GM23338 (cell line): ENCODE measurements around the gene LEKR1. TPM values are rescaled to one million over a fixed set of nuclear protein-coding genes. Genes with fewer than 3 reads are reported as not detected.

Experiments used
- ATAC-seq: fragments of 200-7000 bp; cut with Tn5 transposase; 3 replicates; pipeline ENCODE4 v1.9.1; 2020
- DNase-seq: peaks from one replicate; pipeline ENCODE4 v3.0.0-alpha.2; 2015; ENCODE audit warnings: low spot score
- H2AFZ ChIP-seq: fragments of 200-600 bp; sonication (generic); 2 replicates; pipeline ENCODE4 v1.8.0; 2016; ENCODE audit warnings: antibody characterized with exemption, mild to moderate bottlenecking, moderate library complexity
- H3F3A ChIP-seq: fragments of 200-600 bp; sonication (generic); replicated peaks from 2 replicates; pipeline ENCODE4 v1.8.0; 2017; ENCODE audit warnings: antibody characterized with exemption, mixed run types, low read depth
- H3K27ac ChIP-seq: fragments of 200-600 bp; sonication (generic); 2 replicates; pipeline ENCODE4 v1.6.1; 2016; ENCODE audit warnings: low read depth
- H3K27me3 ChIP-seq: fragments of 200-600 bp; sonication (generic); 2 replicates; pipeline ENCODE4 v1.8.0; 2016; ENCODE audit warnings: mild to moderate bottlenecking, mixed run types, moderate library complexity; ENCODE audit not compliant: insufficient read depth
- H3K36me3 ChIP-seq: fragments of 200-600 bp; sonication (generic); 2 replicates; pipeline ENCODE4 v1.8.0; 2016; ENCODE audit warnings: mild to moderate bottlenecking; ENCODE audit not compliant: insufficient read depth
- H3K4me1 ChIP-seq: fragments of 200-600 bp; sonication (generic); 2 replicates; pipeline ENCODE4 v1.8.0; 2016; ENCODE audit warnings: mild to moderate bottlenecking, moderate library complexity; ENCODE audit not compliant: insufficient read depth
- H3K4me2 ChIP-seq: fragments of 200-600 bp; sonication (generic); 2 replicates; pipeline ENCODE4 v1.7.1; 2017; ENCODE audit warnings: mixed run types
- H3K4me3 ChIP-seq: fragments of 200-600 bp; sonication (generic); 2 replicates; pipeline ENCODE4 v1.6.1; 2016; ENCODE audit warnings: mixed run types
- H3K79me2 ChIP-seq: fragments of 200-600 bp; sonication (generic); replicated peaks from 2 replicates; pipeline ENCODE4 v1.8.0; 2017; ENCODE audit warnings: mild to moderate bottlenecking; ENCODE audit not compliant: insufficient read depth
- H3K9me2 ChIP-seq: fragments of 200-600 bp; sonication (generic); 2 replicates; pipeline ENCODE4 v1.8.0; 2017; ENCODE audit not compliant: insufficient read depth
- H4K20me1 ChIP-seq: fragments of 200-600 bp; sonication (generic); replicated peaks from 2 replicates; pipeline ENCODE4 v1.8.0; 2017; ENCODE audit warnings: mild to moderate bottlenecking; ENCODE audit not compliant: insufficient read depth
- H3K27ac Mint-ChIP-seq: 2 replicates; pipeline ENCODE4 v1.8.0; 2020; ENCODE audit warnings: inconsistent platforms, mild to moderate bottlenecking, moderate library complexity, mixed read lengths
- H3K27me3 Mint-ChIP-seq: 3 replicates; pipeline ENCODE4 v1.8.0; 2022; ENCODE audit warnings: low read depth, mild to moderate bottlenecking, moderate library complexity, mixed read lengths, inconsistent platforms; ENCODE audit not compliant: insufficient read depth, poor library complexity
- H3K36me3 Mint-ChIP-seq: 3 replicates; pipeline ENCODE4 v1.8.0; 2021; ENCODE audit warnings: low read depth, mild to moderate bottlenecking, inconsistent platforms, moderate library complexity, mixed read lengths
- H3K4me1 Mint-ChIP-seq: 3 replicates; pipeline ENCODE4 v1.8.0; 2020; ENCODE audit warnings: mild to moderate bottlenecking, inconsistent platforms, mixed read lengths
- H3K4me3 Mint-ChIP-seq: 3 replicates; pipeline ENCODE4 v1.8.0; 2021; ENCODE audit warnings: moderate library complexity, mild to moderate bottlenecking, inconsistent platforms, mixed read lengths
- H3K9me3 Mint-ChIP-seq: 3 replicates; pipeline ENCODE4 v1.8.0; 2020; ENCODE audit warnings: moderate library complexity, mild to moderate bottlenecking, inconsistent platforms, mixed read lengths
- CREB1 ChIP-seq: fragments of 250-450 bp; sonication (Bioruptor Pico); IDR thresholded peaks from 2 replicates; pipeline ENCODE4 v1.5.0; 2020; ENCODE audit warnings: low read depth, mild to moderate bottlenecking, moderate library complexity
- CTCF ChIP-seq, 2 experiments: fragments of 200-600 bp in 1 of 2; sonication (generic) in 1 of 2; conservative IDR thresholded peaks; 2 replicates each; pipeline versions ENCODE4 v1.5.1 to v1.6.1; 2016 to 2017; ENCODE audit warnings: antibody characterized with exemption in 2 of 2, low read depth in 2 of 2, mild to moderate bottlenecking in 2 of 2, moderate library complexity in 1 of 2
- ETS1 ChIP-seq: IDR thresholded peaks from 2 replicates; pipeline ENCODE4 v1.6.1; 2016; ENCODE audit warnings: antibody characterized with exemption
- EZH2 ChIP-seq: fragments of 200-600 bp; sonication (generic); IDR thresholded peaks from one replicate; pipeline ENCODE4 v1.8.0; 2017; ENCODE audit warnings: antibody characterized with exemption, mild to moderate bottlenecking, low read depth; ENCODE audit not compliant: unreplicated experiment
- EZH2phosphoT487 ChIP-seq: fragments of 200-600 bp; sonication (generic); IDR thresholded peaks from one replicate; pipeline ENCODE4 v1.8.1; 2018; ENCODE audit warnings: antibody characterized with exemption; ENCODE audit not compliant: unreplicated experiment
- JUNB ChIP-seq: IDR thresholded peaks from one replicate; pipeline ENCODE4 v1.6.1; 2016; ENCODE audit warnings: antibody characterized with exemption; ENCODE audit not compliant: unreplicated experiment
- NANOG ChIP-seq: IDR thresholded peaks from 2 replicates; pipeline ENCODE4 v1.6.1; 2016; ENCODE audit warnings: antibody characterized with exemption, borderline replicate concordance
- POLR2AphosphoS5 ChIP-seq: IDR thresholded peaks from 2 replicates; pipeline ENCODE4 v1.6.1; 2016; ENCODE audit warnings: antibody characterized with exemption, low read depth
- REST ChIP-seq: IDR thresholded peaks from one replicate; pipeline ENCODE4 v1.6.1; 2018; ENCODE audit warnings: antibody characterized with exemption; ENCODE audit not compliant: unreplicated experiment
- STAT1 ChIP-seq: IDR thresholded peaks from one replicate; pipeline ENCODE4 v1.6.1; 2016; ENCODE audit warnings: antibody characterized with exemption; ENCODE audit not compliant: unreplicated experiment
- ZNF114 ChIP-seq: fragments of 250-450 bp; sonication (Bioruptor Pico); IDR thresholded peaks from 2 replicates; pipeline ENCODE4 v1.5.0; 2020; ENCODE audit warnings: mild to moderate bottlenecking, moderate library complexity
- ZNF331 ChIP-seq: fragments of 250-450 bp; sonication (Bioruptor Pico); IDR thresholded peaks from 2 replicates; pipeline ENCODE4 v1.5.0; 2020; ENCODE audit warnings: low read depth, mild to moderate bottlenecking, moderate library complexity
- ZNF462 ChIP-seq: fragments of 250-450 bp; sonication (Bioruptor Pico); IDR thresholded peaks from 2 replicates; pipeline ENCODE4 v1.5.0; 2020; ENCODE audit warnings: mild to moderate bottlenecking, moderate library complexity
- polyA plus RNA-seq: library from polyadenylated mRNA; unstranded; fragments of >200 nt; fragmentation: Nextera tagmentation; extraction: Ambion mirVana; gene quantifications from 2 replicates; pipeline ENCODE4 v1.2.1, GENCODE V29; 2016
- total RNA-seq: library from RNA; depleted of rRNA; stranded (reverse); fragments of >200 nt; shearing (Covaris generic); gene quantifications from 2 replicates; pipeline ENCODE4 v1.2.3, GENCODE V29; 2014

The LEKR1 gene
- total and polyA plus RNA-seq, 2 experiments from 2014 or later: not detected

GRCh38 chr3:156963096-156963495 lies 136.9 kb downstream of the LEKR1 start:
- no peaks in the 10 kb centered on the region for H3F3A ChIP-seq
- H3K4me1 ChIP-seq: no peaks in the 10 kb centered on the region
- H3K79me2 ChIP-seq: no peaks in the 10 kb centered on the region
- DNase-seq: no peak
- Mint-ChIP-seq H3K36me3 (peaks cover 11% of the 10 kb centered on the region; the same call in 2 of the 3 replicates), H3K4me1 (no peaks in the 10 kb centered on the region), H3K27me3 (no peaks in the 10 kb centered on the region), H3K9me3 (peaks cover 12% of the 10 kb centered on the region), H3K27ac (no peak overlapping the region), H3K4me3 (no peak overlapping the region)
- no peak for TF ChIP-seq ETS1
- no peak for TF ChIP-seq CREB1
- no peak for TF ChIP-seq JUNB
- TF ChIP-seq ZNF462 (CRISPR knock-in tag): no peak
- no peak for TF ChIP-seq REST
- no peak for TF ChIP-seq POLR2AphosphoS5
- no peak for TF ChIP-seq NANOG
- no peak for TF ChIP-seq EZH2
- no peak for TF ChIP-seq STAT1
- no peak for TF ChIP-seq EZH2phosphoT487
- TF ChIP-seq ZNF331 (CRISPR knock-in tag): no peak
- no peak for TF ChIP-seq CTCF (conservative IDR thresholded peaks at IDR 0.05; ENCODE audit: low read depth in 2 of 2)
- TF ChIP-seq ZNF114 (CRISPR knock-in tag): no peak
- H3K4me3 ChIP-seq: no peak overlapping the region
- no peak overlapping the region for H3K4me2 ChIP-seq
- H3K9me2 ChIP-seq: 0 out of 2 replicates have a peak, but pooled peaks cover 3% of the 10 kb centered on the region
- no peak overlapping the region for H3K27ac ChIP-seq
- no peak for ATAC-seq
- no peaks in the 10 kb centered on the region for H4K20me1 ChIP-seq
- no peaks in the 10 kb centered on the region for H3K36me3 ChIP-seq
- no peaks in the 10 kb centered on the region for H3K27me3 ChIP-seq
- H2AFZ ChIP-seq: no peak overlapping the region
